HL-60 (cell line): ENCODE results near the gene MYH7B.

Experiments used
- CTCF ChIP-seq: IDR thresholded peaks from one replicate; pipeline ENCODE4 v1.5.1; 2011; ENCODE audit warnings: low read length, control low read depth, inconsistent platforms; ENCODE audit not compliant: insufficient read depth
- GABPA ChIP-seq: IDR thresholded peaks from 2 replicates; pipeline ENCODE4 v1.6.1; 2012; ENCODE audit warnings: low read depth
- POLR2AphosphoS5 ChIP-seq: IDR thresholded peaks from 2 replicates; pipeline ENCODE4 v1.6.1; 2012; ENCODE audit warnings: low read depth

- no peak for TF ChIP-seq POLR2AphosphoS5
- no peak for TF ChIP-seq CTCF
- no peak for TF ChIP-seq GABPA
These were observed 8.8 kb downstream of the MYH7B start for GRCh38 chr20:34964486-34964885.
